ENCODE data around the gene ST3GAL2. TPM values are rescaled to one million over a fixed set of nuclear protein-coding genes. Genes with fewer than 3 reads are reported as not detected.

The ST3GAL2 gene
- polyA plus RNA-seq, 2 of the 4 experiments (the other 2 are of a cell fraction), result 11.1 to 16.3 TPM

DNA sequence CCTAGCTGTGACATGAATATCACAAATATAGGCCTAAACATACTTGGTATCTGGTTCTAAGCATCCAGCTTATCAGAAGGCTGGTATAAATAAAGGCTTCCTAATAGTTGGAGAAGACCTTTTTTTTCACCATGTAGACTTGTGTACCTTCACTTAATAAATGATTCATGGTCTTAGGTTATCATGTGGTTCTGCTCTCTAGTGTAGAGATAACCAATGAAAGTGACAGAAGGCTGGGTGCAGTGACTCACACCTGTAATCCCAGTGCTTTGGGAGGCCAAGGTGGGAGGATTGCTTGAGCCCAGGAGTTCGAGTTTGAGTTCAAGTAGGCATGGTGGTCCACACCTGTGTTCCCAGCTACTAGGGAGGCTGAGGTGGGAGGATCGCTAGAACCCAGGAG lies 89.1 kb downstream of the ST3GAL2 start:
- FAIRE-seq (no peak), ATAC-seq (no peak), DNase-seq (ENCODE audit: low read depth in 1 of 2, low spot score in 1 of 2) (no peak)
- ChIA-PET CTCF (no interaction called here), POLR2A (no interaction called here)
- Histone ChIP-seq H3K4me1 (peaks cover 11% of the 10 kb centered on the region; the same call in 2 of the 3 replicates), H3K4me3 (no peak overlapping the region), H3K9me3 (no peaks in the 10 kb centered on the region), H3K4me2 (no peak overlapping the region), H3K27ac (no peak overlapping the region)
- TF ChIP-seq REST (IDR thresholded peaks at IDR 0.05), result no peak
- no peak for TF ChIP-seq TFCP2L1 (CRISPR knock-in tag; IDR thresholded peaks at IDR 0.05)
- TF ChIP-seq RARB (CRISPR knock-in tag; IDR thresholded peaks at IDR 0.05), result no peak
- TF ChIP-seq JUN (IDR thresholded peaks at IDR 0.05), result no peak
- no peak for TF ChIP-seq SMC3 (IDR thresholded peaks at IDR 0.05)
- 81% methylated on average over 2 of the region's 2 CpGs for WGBS (ENCODE audit: missing lambda C conversion rate)

- ChIA-PET POLR2A (no interaction called here), CTCF (no interaction called here)
- ATAC-seq, result no peak
- WGBS (ENCODE audit: missing lambda C conversion rate), result 90% methylated on average over 2 of the region's 2 CpGs
- FAIRE-seq, result no peak
- Histone ChIP-seq H3K9me3 (no peaks in the 10 kb centered on the region), H3K4me1 (peaks cover 11% of the 10 kb centered on the region; the same call in 2 of the 3 replicates), H3K4me3 (no peak overlapping the region), H3K4me2 (no peak overlapping the region), H3K27ac (no peak overlapping the region)
- TF ChIP-seq CHD2 (IDR thresholded peaks at IDR 0.05; ENCODE audit: low read length, partially characterized antibody) (no peak), MAFK (IDR thresholded peaks at IDR 0.05; ENCODE audit: partially characterized antibody) (no peak), RARB (CRISPR knock-in tag; IDR thresholded peaks at IDR 0.05) (no peak), HEYL (CRISPR knock-in tag; IDR thresholded peaks at IDR 0.05) (no peak), FOSL2 (IDR thresholded peaks at IDR 0.05) (no peak), FOSL2 (CRISPR knock-in tag; IDR thresholded peaks at IDR 0.05) (no peak), ATOH8 (CRISPR knock-in tag; IDR thresholded peaks at IDR 0.05; ENCODE audit: low read depth) (no peak), SREBF2 (IDR thresholded peaks at IDR 0.05) (no peak), CTCF (IDR thresholded peaks at IDR 0.05) (no peak), POLR2A (IDR thresholded peaks at IDR 0.05; ENCODE audit: low read length) (no peak)
- TF ChIP-seq, protein P1, sequence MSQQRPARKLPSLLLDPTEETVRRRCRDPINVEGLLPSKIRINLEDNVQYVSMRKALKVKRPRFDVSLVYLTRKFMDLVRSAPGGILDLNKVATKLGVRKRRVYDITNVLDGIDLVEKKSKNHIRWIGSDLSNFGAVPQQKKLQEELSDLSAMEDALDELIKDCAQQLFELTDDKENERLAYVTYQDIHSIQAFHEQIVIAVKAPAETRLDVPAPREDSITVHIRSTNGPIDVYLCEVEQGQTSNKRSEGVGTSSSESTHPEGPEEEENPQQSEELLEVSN (IDR thresholded peaks at IDR 0.05; ENCODE audit: borderline replicate concordance, low read depth), result no peak
- DNase-seq (ENCODE audit: low read depth in 1 of 2, low spot score in 1 of 2), result no peak
These were observed 89.9 kb downstream of the ST3GAL2 start for GRCh38 chr16:70348991-70349390.

GRCh38 chr16:70345840-70346239 lies 93.1 kb downstream of the ST3GAL2 start:
- ChIA-PET CTCF (interaction anchor here (0.5 to 1.7 kb wide), 5 partner anchors 14 to 463 kb away, joined by 3 read pairs; no protein-coding TSS in a partner anchor), POLR2A (interaction anchor here (1.3 to 2.1 kb wide), 5 partner anchors 34 to 115 kb away, joined by 3 to 11 read pairs (median 5); partner anchors contain the start of gene AARS1)
- WGBS (ENCODE audit: missing lambda C conversion rate), result 79% methylated on average over 10 of the region's 10 CpGs
- FAIRE-seq (no peak), ATAC-seq (no peak), DNase-seq (ENCODE audit: low read depth in 1 of 2, low spot score in 1 of 2) (no peak)
- H3K4me2 ChIP-seq, result peak overlapping the region; percentile 88
- peaks cover 11% of the 10 kb centered on the region; the same call in 2 of the 3 replicates for H3K4me1 ChIP-seq
- H3K27ac ChIP-seq, result peak overlapping the region; percentile 90 to 91
- H3K4me3 ChIP-seq, result peak overlapping the region; percentile 81
- no peaks in the 10 kb centered on the region for H3K9me3 ChIP-seq
- TF ChIP-seq MAX (IDR thresholded peaks at IDR 0.05) (no peak), NR3C1 (IDR thresholded peaks at IDR 0.05) (no peak), ZC3H11A (IDR thresholded peaks at IDR 0.05) (no peak), HOXB13 (CRISPR knock-in tag; IDR thresholded peaks at IDR 0.05; ENCODE audit: low read depth) (no peak), ESRRA (IDR thresholded peaks at IDR 0.05; ENCODE audit: borderline replicate concordance, low read length) (no peak), RNF2 (IDR thresholded peaks at IDR 0.05; ENCODE audit: borderline replicate concordance, low read depth) (no peak), CBX2 (IDR thresholded peaks at IDR 0.05; ENCODE audit: borderline replicate concordance, low read depth) (no peak), RARB (CRISPR knock-in tag; IDR thresholded peaks at IDR 0.05) (no peak), KDM5A (IDR thresholded peaks at IDR 0.05) (no peak), REST (IDR thresholded peaks at IDR 0.05) (no peak)
- TF ChIP-seq, protein P2, sequence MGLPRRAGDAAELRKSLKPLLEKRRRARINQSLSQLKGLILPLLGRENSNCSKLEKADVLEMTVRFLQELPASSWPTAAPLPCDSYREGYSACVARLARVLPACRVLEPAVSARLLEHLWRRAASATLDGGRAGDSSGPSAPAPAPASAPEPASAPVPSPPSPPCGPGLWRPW (IDR thresholded peaks at IDR 0.05), result no peak
